NCI-H2227 (cell line): ENCODE measurements around the gene ELAVL1.
"Not testable (repeated sequence)": the region's sequence is repeated elsewhere in the genome, so short reads cannot be mapped to it uniquely, and the experiment has no call there.

Experiments
- DNase-seq: peaks from one replicate; lab custom pipeline; 2025; ENCODE audit not compliant: unreplicated experiment; lab: John Stamatoyannopoulos, UW

Gene ELAVL1

GRCh38 chr19:7924241-7924640, 81.2 kb downstream of the ELAVL1 start:
- DNase-seq, result no peak

GRCh38 chr19:7923295-7924191, 81.9 kb downstream of the ELAVL1 start:
- peak; percentile 21 for DNase-seq

GRCh38 chr19:7922836-7923195, 82.6 kb downstream of the ELAVL1 start:
- no peak for DNase-seq

- no peak for DNase-seq
These were observed 83.2 kb downstream of the ELAVL1 start for GRCh38 chr19:7921967-7922835.

- peak; percentile 66 for DNase-seq
These were observed 84.0 kb downstream of the ELAVL1 start for GRCh38 chr19:7921302-7921966.

- peak; percentile 98 for DNase-seq
These were observed 84.7 kb downstream of the ELAVL1 start for GRCh38 chr19:7920519-7921301.

GRCh38 chr19:7919610-7920518, 85.6 kb downstream of the ELAVL1 start, which contains the start of gene SNAPC2:
Gene SNAPC2, plus strand, starts transcription at chr19:7920338. Its CDS starts 29 bp downstream, at chr19:7920367.
- peak; percentile 96 for DNase-seq

- DNase-seq, result no peak
These were observed 86.6 kb downstream of the ELAVL1 start for GRCh38 chr19:7918615-7919421.

- not testable (repeated sequence) for DNase-seq
These were observed 87.3 kb downstream of the ELAVL1 start for GRCh38 chr19:7918062-7918614.

- DNase-seq, result no peak
These were observed 88.0 kb downstream of the ELAVL1 start for GRCh38 chr19:7917267-7918061.

- no peak for DNase-seq
These were observed 88.5 kb downstream of the ELAVL1 start for GRCh38 chr19:7916955-7917266.

- peak; percentile 11 for DNase-seq
These were observed 89.1 kb downstream of the ELAVL1 start for GRCh38 chr19:7916103-7916954.

GRCh38 chr19:7915250-7916102, 90.0 kb downstream of the ELAVL1 start:
- no peak for DNase-seq

GRCh38 chr19:7914598-7915045, 90.8 kb downstream of the ELAVL1 start, which contains the start of gene TGFBR3L:
Gene TGFBR3L, plus strand, starts transcription at chr19:7914830.
- DNase-seq, result no peak

- DNase-seq, result no peak
These were observed 91.3 kb downstream of the ELAVL1 start for GRCh38 chr19:7914099-7914498.

GRCh38 chr19:7913652-7914051, 91.8 kb downstream of the ELAVL1 start:
- no peak for DNase-seq
